Measurements from ENCODE around the gene NCK2. TPM values are rescaled to one million over a fixed set of nuclear protein-coding genes. Genes with fewer than 3 reads are reported as not detected.

NCK2 gene
- total RNA-seq, 4 donors from 2014 or later, result 32.6 to 43.7 (median 38.7) TPM

GRCh38 chr2:105888625-105889024 lies 143.9 kb downstream of the NCK2 start:
- no peak for ATAC-seq (ENCODE audit: low FRiP score)
- DNase-seq (ENCODE audit: low spot score), result no peak
- TF ChIP-seq, protein P1, sequence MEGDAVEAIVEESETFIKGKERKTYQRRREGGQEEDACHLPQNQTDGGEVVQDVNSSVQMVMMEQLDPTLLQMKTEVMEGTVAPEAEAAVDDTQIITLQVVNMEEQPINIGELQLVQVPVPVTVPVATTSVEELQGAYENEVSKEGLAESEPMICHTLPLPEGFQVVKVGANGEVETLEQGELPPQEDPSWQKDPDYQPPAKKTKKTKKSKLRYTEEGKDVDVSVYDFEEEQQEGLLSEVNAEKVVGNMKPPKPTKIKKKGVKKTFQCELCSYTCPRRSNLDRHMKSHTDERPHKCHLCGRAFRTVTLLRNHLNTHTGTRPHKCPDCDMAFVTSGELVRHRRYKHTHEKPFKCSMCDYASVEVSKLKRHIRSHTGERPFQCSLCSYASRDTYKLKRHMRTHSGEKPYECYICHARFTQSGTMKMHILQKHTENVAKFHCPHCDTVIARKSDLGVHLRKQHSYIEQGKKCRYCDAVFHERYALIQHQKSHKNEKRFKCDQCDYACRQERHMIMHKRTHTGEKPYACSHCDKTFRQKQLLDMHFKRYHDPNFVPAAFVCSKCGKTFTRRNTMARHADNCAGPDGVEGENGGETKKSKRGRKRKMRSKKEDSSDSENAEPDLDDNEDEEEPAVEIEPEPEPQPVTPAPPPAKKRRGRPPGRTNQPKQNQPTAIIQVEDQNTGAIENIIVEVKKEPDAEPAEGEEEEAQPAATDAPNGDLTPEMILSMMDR (IDR thresholded peaks at IDR 0.05), result no peak

GRCh38 chr2:105889046-105889445 lies 144.3 kb downstream of the NCK2 start:
- ATAC-seq (ENCODE audit: low FRiP score) (no peak), DNase-seq (ENCODE audit: low spot score) (no peak)
- TF ChIP-seq, protein P1 (IDR thresholded peaks at IDR 0.05), result no peak

DNA sequence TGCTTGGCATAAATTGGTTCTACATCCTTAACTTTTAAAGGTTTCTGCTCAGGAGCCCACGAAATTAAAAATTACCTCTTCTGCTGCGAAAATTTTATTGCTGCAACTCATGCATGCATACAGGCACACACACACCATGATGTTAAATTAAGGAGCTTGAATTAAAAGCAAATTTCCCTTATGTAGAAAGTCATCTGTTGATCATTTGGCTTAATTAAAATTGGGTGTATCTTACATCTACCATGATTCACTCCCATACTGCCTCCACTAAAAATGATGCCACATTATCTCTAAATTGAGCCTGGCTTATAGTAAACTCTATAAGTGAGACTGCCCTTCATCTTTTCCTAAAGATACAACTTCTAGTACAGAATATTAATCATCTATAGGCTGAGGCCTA lies 145.4 kb downstream of the NCK2 start:
- DNase-seq (ENCODE audit: low spot score) (no peak), ATAC-seq (ENCODE audit: low FRiP score) (no peak)
- TF ChIP-seq, protein P1 (IDR thresholded peaks at IDR 0.05), result no peak

- ATAC-seq (ENCODE audit: low FRiP score) (no peak), DNase-seq (ENCODE audit: low spot score) (no peak)
- TF ChIP-seq, protein P1 (IDR thresholded peaks at IDR 0.05), result no peak
Observed at GRCh38 chr2:105890856-105891255, 146.1 kb downstream of the NCK2 start.

DNA sequence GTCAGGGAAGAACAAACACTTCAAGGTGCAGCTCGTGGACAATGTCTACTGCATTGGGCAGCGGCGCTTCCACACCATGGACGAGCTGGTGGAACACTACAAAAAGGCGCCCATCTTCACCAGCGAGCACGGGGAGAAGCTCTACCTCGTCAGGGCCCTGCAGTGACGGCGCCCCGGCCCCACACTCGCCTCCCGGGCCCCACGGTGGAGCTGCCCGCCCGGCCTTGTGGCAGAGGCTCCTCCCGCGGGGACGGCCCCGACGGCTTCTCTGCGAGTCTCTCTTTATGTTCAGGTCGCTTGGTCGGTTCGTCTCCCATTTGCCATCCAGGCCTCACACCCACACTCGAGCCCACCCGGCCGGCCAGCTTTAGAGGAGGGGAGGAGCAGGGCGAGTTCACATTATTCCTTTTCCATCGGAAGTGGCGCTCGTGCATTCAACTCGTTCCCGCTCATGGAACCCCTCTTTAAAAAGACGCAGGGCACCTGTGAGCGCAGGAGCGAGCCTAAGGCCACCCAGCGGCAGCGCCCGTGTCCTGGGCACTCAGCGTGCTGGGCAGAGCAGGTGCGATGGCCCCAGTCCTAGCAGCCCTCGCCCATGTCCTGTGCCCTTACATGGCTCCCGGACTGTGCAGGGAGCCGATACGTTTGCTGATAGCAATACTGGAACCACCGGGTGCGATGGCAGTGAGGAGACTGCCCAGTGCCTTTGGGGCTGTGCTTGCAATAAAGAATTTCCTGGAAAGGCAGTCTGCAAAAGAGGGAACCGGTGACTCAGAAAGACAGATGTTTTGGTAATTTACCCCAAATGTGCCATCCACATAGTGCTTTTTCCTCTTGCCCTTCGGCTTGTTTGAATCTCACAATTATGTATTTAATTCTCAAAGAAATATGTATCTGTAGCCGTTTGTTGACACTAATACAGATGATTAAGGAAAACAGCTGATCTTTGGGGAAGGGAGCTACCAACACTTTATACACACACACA lies 148.6 kb downstream of the NCK2 start:
- ATAC-seq (ENCODE audit: low FRiP score) (no peak), DNase-seq (ENCODE audit: low spot score) (no peak)
- TF ChIP-seq, protein P1 (IDR thresholded peaks at IDR 0.05), result no peak

DNA sequence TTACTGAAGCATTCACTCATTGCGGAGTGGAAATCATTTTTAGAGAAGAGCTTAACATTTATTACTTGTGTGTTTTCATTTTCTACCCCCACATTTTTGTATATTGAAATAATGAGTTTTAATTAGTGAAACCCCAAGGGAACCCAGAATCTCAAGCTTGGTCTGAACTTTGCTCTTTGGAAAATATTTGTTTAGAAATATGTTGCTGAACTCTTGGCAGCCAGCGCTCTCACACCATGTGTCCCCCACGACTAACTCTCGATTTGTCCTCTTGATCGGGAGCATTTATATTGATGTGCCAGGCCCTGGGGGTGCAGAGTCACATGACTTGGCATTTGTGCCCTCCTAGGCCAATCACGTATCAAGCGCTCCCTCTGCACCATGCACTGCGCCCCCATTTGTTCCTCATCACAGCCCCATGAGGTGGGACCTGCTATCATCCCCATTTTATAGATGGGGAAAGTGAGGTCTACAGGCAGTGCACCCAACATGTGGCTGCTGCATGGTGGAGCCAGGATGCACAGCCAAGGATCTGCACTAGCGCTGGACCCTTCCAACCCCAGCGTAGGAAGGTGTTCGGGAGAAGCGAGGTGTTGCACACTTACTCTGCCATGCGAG lies 149.7 kb downstream of the NCK2 start:
- no peak for ATAC-seq (ENCODE audit: low FRiP score)
- no peak for DNase-seq (ENCODE audit: low spot score)
- TF ChIP-seq, protein P1 (IDR thresholded peaks at IDR 0.05), result no peak
